Thoracic aorta (tissue), 2 donors: Measurements from ENCODE around the gene TPMT. TPM values are rescaled to one million over a fixed set of nuclear protein-coding genes. Genes with fewer than 3 reads are reported as not detected.

Source experiments
- ATAC-seq: fragments of 150-250 bp; one replicate; pipeline ENCODE4 v1.8.0; 2017; ENCODE audit warnings: low read depth; ENCODE audit not compliant: insufficient number of reproducible peaks, low FRiP score
- DNase-seq: peaks from one replicate; pipeline ENCODE4 v3.0.0-alpha.2; 2020; ENCODE audit warnings: low spot score
- H3K27ac ChIP-seq, 2 donors: fragments of 200-600 bp; sonication (generic); 1 replicate in 1 of 2; 2 replicates in 1 of 2; pipeline ENCODE4 v1.5.1; 2016; ENCODE audit warnings: mild to moderate bottlenecking in 2 of 2, moderate library complexity in 2 of 2
- H3K27me3 ChIP-seq: fragments of 200-600 bp; sonication (generic); replicated peaks from 2 replicates; pipeline ENCODE4 v1.6.0; 2016; ENCODE audit warnings: mild to moderate bottlenecking; ENCODE audit not compliant: insufficient read depth
- H3K36me3 ChIP-seq: fragments of 200-600 bp; sonication (generic); one replicate; pipeline ENCODE4 v1.5.1; 2016
- H3K4me1 ChIP-seq, 2 donors: fragments of 200-600 bp; sonication (generic); 1 replicate in 1 of 2; 2 replicates in 1 of 2; pipeline versions ENCODE4 v1.5.1 to v1.6.0; 2016; ENCODE audit warnings: low read depth in 2 of 2, mild to moderate bottlenecking in 1 of 2; ENCODE audit not compliant: control insufficient read depth in 1 of 2
- H3K4me3 ChIP-seq: fragments of 200-600 bp; sonication (generic); 2 replicates; pipeline ENCODE4 v1.5.1; 2016; ENCODE audit warnings: mild to moderate bottlenecking
- H3K9me3 ChIP-seq: fragments of 200-600 bp; sonication (generic); 2 replicates; pipeline ENCODE4 v1.5.1; 2016
- total RNA-seq, 2 donors: library from RNA; depleted of rRNA; stranded (reverse); fragments of >200 nt; gene quantifications; one replicate each; pipeline versions ENCODE4 v1.1.0 to v1.2.3, GENCODE V29; 2016
- TF ChIP-seq, protein P1 (sequence below): fragments of 200-600 bp; sonication (generic); IDR thresholded peaks from one replicate; pipeline ENCODE4 v1.5.1; 2019; ENCODE audit warnings: antibody characterized with exemption

TPMT gene
- total RNA-seq, 2 donors from 2014 or later: 5.0 to 5.5 TPM

DNA sequence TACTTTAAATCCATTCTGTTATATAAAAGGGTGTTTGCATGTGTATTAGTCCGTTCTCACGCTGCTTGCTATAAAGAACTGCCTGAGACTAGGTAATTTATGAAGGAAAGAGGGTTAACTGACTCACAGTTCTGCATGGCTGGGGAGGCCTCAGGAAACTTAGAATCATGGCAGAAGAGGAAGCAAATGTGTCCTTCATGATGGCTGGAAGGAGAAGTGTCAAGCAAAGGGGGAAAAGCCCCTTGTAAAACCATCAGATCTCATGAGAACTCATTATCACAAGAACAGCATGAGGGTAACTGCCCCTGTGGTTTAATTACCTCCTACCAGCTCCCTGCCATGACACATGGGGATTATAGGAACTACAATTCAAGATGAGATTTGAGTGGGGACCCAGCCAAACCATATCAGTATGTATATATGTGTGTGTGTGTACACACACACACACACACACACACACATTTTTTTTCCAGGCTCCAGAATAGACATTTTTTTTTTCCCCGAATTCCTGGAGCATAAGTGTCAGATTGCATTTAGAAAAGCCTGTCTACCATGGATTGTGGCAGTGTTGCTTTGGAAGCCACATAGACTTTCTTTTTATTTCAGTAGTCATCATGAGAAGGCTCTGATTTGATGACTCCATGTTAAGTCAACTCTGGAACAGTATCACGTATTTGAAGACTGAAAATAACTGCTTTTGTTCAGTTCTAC, 31.8 kb upstream of the TPMT start:
- Histone ChIP-seq H3K36me3 (no peaks in the 10 kb centered on the region), H3K27me3 (no peaks in the 10 kb centered on the region), H3K9me3 (no peaks in the 10 kb centered on the region), H3K27ac (no peak overlapping the region), H3K4me1 (no peaks in the 10 kb centered on the region), H3K4me3 (no peak overlapping the region)
- TF ChIP-seq, protein P1, sequence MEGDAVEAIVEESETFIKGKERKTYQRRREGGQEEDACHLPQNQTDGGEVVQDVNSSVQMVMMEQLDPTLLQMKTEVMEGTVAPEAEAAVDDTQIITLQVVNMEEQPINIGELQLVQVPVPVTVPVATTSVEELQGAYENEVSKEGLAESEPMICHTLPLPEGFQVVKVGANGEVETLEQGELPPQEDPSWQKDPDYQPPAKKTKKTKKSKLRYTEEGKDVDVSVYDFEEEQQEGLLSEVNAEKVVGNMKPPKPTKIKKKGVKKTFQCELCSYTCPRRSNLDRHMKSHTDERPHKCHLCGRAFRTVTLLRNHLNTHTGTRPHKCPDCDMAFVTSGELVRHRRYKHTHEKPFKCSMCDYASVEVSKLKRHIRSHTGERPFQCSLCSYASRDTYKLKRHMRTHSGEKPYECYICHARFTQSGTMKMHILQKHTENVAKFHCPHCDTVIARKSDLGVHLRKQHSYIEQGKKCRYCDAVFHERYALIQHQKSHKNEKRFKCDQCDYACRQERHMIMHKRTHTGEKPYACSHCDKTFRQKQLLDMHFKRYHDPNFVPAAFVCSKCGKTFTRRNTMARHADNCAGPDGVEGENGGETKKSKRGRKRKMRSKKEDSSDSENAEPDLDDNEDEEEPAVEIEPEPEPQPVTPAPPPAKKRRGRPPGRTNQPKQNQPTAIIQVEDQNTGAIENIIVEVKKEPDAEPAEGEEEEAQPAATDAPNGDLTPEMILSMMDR: no peak
- no peak for DNase-seq
- no peak for ATAC-seq

DNA sequence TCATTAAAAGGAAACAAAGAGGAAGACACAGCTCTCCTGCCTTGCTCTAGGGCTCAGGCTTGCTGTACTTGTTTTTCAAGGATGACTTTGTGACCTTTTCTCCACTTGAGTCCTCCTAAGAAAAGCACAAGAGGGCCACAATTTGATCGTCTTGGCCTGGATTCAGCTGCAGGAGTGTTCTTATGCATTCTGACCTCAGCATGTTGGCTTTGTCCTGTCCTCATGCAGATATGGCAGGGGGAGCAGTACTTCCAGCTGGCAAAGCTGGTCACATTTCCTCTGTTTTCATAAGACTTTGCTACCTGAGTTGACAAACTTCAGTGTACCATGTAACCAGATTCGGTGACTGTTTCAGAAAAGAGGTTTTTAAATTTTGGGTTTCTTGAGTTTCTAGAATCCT, 31.2 kb upstream of the TPMT start:
- Histone ChIP-seq H3K36me3 (no peaks in the 10 kb centered on the region), H3K4me3 (no peak overlapping the region), H3K9me3 (no peaks in the 10 kb centered on the region), H3K27me3 (no peaks in the 10 kb centered on the region), H3K27ac (no peak overlapping the region), H3K4me1 (no peaks in the 10 kb centered on the region)
- TF ChIP-seq, protein P1: no peak
- ATAC-seq (no peak), DNase-seq (no peak)

DNA sequence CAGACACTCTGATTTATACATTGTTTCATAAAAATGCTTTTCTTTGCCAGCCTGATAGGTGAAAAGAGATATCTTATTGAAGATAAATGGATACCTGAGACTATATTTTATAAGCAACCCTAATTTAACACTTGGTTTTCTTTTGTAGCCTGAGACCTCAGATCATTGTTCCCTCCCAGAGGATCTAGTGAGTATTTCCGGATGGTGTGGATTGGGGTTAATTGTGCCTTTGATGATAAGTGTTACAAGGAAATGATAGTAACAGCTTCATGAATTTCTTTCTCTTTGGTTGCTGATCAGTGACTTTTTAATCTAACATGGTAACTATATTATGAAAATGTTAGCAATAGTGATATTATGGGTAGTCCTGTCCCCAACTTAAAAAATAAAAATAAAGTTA, 30.7 kb upstream of the TPMT start:
- Histone ChIP-seq H3K4me1 (no peaks in the 10 kb centered on the region), H3K27me3 (no peaks in the 10 kb centered on the region), H3K36me3 (no peaks in the 10 kb centered on the region), H3K27ac (no peak overlapping the region), H3K4me3 (no peak overlapping the region), H3K9me3 (no peaks in the 10 kb centered on the region)
- DNase-seq: no peak
- ATAC-seq: no peak
- TF ChIP-seq, protein P1: no peak

DNA sequence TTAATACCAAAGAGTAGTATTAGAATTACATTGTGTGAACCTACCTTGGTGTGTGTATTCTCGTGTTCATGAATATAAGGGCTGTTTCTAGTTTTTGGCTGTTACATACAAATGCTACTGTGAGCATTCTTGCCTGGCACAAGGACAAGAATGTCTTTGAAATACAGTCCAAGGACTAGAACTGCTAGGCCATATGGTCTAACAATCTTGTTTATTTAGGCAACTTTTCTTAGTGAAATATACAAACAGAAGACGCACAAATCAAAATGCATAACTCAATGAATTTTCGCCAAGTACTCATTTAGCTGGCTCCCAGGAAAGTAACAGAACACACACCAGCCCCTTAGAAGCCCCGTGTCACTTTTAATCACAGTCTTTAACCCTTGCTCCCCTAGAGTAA, 28.9 kb upstream of the TPMT start:
- H3K36me3 ChIP-seq: no peaks in the 10 kb centered on the region
- H3K27me3 ChIP-seq: no peaks in the 10 kb centered on the region
- ATAC-seq (no peak), DNase-seq (no peak)
- no peak overlapping the region for H3K4me3 ChIP-seq
- TF ChIP-seq, protein P1: no peak
- no peaks in the 10 kb centered on the region for H3K9me3 ChIP-seq
- H3K4me1 ChIP-seq: no peaks in the 10 kb centered on the region
- H3K27ac ChIP-seq: no peak overlapping the region

DNA sequence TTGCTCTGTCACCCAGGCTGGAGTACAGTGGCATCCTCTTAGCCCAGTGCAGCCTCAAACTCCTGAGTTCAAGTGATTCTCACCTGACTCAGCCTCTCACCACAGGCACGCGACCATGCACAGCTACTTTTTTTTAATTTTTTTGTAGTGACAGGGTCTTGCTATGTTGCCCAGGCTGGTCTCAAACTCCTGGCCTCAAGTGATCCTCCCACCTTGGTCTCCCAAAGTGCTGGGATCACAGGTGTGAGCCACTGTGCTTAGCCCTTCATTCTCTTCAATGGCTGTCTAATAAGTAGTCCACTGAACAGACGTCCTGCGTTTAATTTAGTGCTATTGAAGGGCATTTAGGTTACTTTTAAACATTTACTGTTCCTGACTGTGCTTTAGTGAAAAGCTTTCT, 27.7 kb upstream of the TPMT start:
- no peak for ATAC-seq
- H3K4me3 ChIP-seq: no peak overlapping the region

More for the DNA sequence above, 27.7 kb upstream of the TPMT start:
- H3K4me1 ChIP-seq: no peaks in the 10 kb centered on the region
- DNase-seq: no peak
- H3K27ac ChIP-seq: no peak overlapping the region
- TF ChIP-seq, protein P1: no peak
- H3K27me3 ChIP-seq: no peaks in the 10 kb centered on the region
- H3K9me3 ChIP-seq: no peaks in the 10 kb centered on the region
- H3K36me3 ChIP-seq: no peaks in the 10 kb centered on the region
